ENCODE measurements around the gene DENND1A.

- no peak for TF ChIP-seq CTCF (IDR thresholded peaks at IDR 0.05)
- TF ChIP-seq POLR2AphosphoS5 (IDR thresholded peaks at IDR 0.05; ENCODE audit: low read depth, low read length) = no peak
These were observed 244.3 kb downstream of the DENND1A start for GRCh38 chr9:123685489-123686083.
